Loucy (cell line): ENCODE results near the gene PPOX.
A peak's percentile ranks its signal among the peaks of the same experiment; 100 is the strongest.

Experiments
- H2AFZ ChIP-seq: fragments of 200-600 bp; sonication (generic); 2 replicates; pipeline ENCODE4 v1.6.0; 2016; ENCODE audit warnings: antibody characterized with exemption, mild to moderate bottlenecking, low read length, moderate library complexity
- H3F3A ChIP-seq: fragments of 200-600 bp; 2 replicates; pipeline ENCODE4 v1.6.0; 2016; ENCODE audit warnings: antibody characterized with exemption, low read depth, mild to moderate bottlenecking
- H3K27me3 ChIP-seq: fragments of 200-600 bp; sonication (generic); 2 replicates; pipeline ENCODE4 v1.6.1; 2014; ENCODE audit warnings: low read length, mild to moderate bottlenecking; ENCODE audit not compliant: insufficient read depth, poor library complexity, severe bottlenecking
- H3K36me3 ChIP-seq: fragments of 200-600 bp; sonication (generic); 2 replicates; pipeline ENCODE4 v1.6.1; 2016; ENCODE audit warnings: low read length; ENCODE audit not compliant: insufficient read depth
- H3K4me1 ChIP-seq: fragments of 200-600 bp; sonication (generic); 2 replicates; pipeline ENCODE4 v1.5.1; 2014; ENCODE audit warnings: low read length, mild to moderate bottlenecking; ENCODE audit not compliant: insufficient read depth, poor library complexity, severe bottlenecking
- H3K4me2 ChIP-seq: fragments of 200-600 bp; sonication (generic); 2 replicates; pipeline ENCODE4 v1.6.0; 2014; ENCODE audit warnings: antibody characterized with exemption, low read length, low read depth, mild to moderate bottlenecking; ENCODE audit not compliant: poor library complexity, severe bottlenecking
- H3K4me3 ChIP-seq: fragments of 200-600 bp; sonication (generic); 2 replicates; pipeline ENCODE4 v1.5.1; 2014; ENCODE audit warnings: low read length, mild to moderate bottlenecking, mixed read lengths; ENCODE audit not compliant: poor library complexity, severe bottlenecking
- H3K79me2 ChIP-seq: fragments of 200-600 bp; sonication (generic); 2 replicates; pipeline ENCODE4 v1.6.1; 2014; ENCODE audit warnings: low read length; ENCODE audit not compliant: insufficient read depth
- H3K9ac ChIP-seq: fragments of 200-600 bp; sonication (generic); 2 replicates; pipeline ENCODE4 v1.6.0; 2014; ENCODE audit warnings: mild to moderate bottlenecking, low read depth, low read length, moderate library complexity; ENCODE audit not compliant: poor library complexity, severe bottlenecking
- H3K9me2 ChIP-seq: fragments of 200-600 bp; sonication (generic); replicated peaks from 2 replicates; pipeline ENCODE4 v1.6.1; 2016; ENCODE audit warnings: low read depth, low read length, mixed read lengths
- H3K9me3 ChIP-seq: fragments of 200-600 bp; sonication (generic); 2 replicates; pipeline ENCODE4 v1.6.1; 2014; ENCODE audit warnings: mild to moderate bottlenecking, antibody characterized with exemption, low read length, low read depth; ENCODE audit not compliant: insufficient read depth
- H4K20me1 ChIP-seq: fragments of 200-600 bp; sonication (generic); 2 replicates; pipeline ENCODE4 v1.6.0; 2014; ENCODE audit warnings: antibody characterized with exemption, low read length, mild to moderate bottlenecking; ENCODE audit not compliant: insufficient read depth, poor library complexity, severe bottlenecking
- EZH2phosphoT487 ChIP-seq: fragments of 200-600 bp; IDR thresholded peaks from 2 replicates; pipeline ENCODE4 v1.6.1; 2018; ENCODE audit warnings: antibody characterized with exemption, mild to moderate bottlenecking, moderate library complexity, borderline replicate concordance
- TF ChIP-seq, protein P1 (sequence below): fragments of 200-600 bp; sonication (generic); conservative IDR thresholded peaks from 2 replicates; pipeline ENCODE4 v1.5.1; 2014; ENCODE audit warnings: mild to moderate bottlenecking, antibody characterized with exemption, low read length

PPOX gene

DNA sequence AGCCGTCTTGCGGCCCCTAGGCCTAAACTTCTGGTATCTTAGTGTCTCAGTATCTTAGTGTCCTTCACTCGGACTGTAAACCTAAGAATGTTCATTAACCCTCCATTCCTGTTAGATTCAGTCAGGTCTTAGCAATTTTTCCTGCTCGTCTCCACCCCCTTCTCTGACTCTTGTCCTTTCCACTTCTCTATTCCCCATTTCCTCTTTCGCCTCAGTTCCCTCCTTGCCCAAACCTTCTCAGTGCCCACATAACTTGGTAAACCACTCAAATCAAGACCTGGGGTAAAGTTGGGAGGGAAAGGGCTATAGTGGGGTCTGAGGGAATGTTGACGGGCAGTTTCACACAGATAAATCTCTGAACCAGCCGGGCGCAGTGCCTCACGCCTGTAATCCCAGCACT lies 48.1 kb downstream of the PPOX start:
- H3K4me1 ChIP-seq: peaks cover 27% of the 10 kb centered on the region
- no peak overlapping the region for H2AFZ ChIP-seq
- H3K79me2 ChIP-seq: no peaks in the 10 kb centered on the region
- no peak overlapping the region for H3K4me3 ChIP-seq
- no peaks in the 10 kb centered on the region for H3K27me3 ChIP-seq
- H3K36me3 ChIP-seq: peaks cover 36% of the 10 kb centered on the region; the same call in 1 of the 2 replicates
- H3K9me2 ChIP-seq: no peaks in the 10 kb centered on the region
- H4K20me1 ChIP-seq: no peaks in the 10 kb centered on the region
- H3F3A ChIP-seq: peaks cover 3% of the 10 kb centered on the region; the same call in 1 of the 2 replicates
- no peak overlapping the region for H3K4me2 ChIP-seq
- no peak for TF ChIP-seq EZH2phosphoT487
- TF ChIP-seq, protein P1, sequence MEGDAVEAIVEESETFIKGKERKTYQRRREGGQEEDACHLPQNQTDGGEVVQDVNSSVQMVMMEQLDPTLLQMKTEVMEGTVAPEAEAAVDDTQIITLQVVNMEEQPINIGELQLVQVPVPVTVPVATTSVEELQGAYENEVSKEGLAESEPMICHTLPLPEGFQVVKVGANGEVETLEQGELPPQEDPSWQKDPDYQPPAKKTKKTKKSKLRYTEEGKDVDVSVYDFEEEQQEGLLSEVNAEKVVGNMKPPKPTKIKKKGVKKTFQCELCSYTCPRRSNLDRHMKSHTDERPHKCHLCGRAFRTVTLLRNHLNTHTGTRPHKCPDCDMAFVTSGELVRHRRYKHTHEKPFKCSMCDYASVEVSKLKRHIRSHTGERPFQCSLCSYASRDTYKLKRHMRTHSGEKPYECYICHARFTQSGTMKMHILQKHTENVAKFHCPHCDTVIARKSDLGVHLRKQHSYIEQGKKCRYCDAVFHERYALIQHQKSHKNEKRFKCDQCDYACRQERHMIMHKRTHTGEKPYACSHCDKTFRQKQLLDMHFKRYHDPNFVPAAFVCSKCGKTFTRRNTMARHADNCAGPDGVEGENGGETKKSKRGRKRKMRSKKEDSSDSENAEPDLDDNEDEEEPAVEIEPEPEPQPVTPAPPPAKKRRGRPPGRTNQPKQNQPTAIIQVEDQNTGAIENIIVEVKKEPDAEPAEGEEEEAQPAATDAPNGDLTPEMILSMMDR: no peak
- H3K9me3 ChIP-seq: no peaks in the 10 kb centered on the region
- H3K9ac ChIP-seq: no peak overlapping the region

DNA sequence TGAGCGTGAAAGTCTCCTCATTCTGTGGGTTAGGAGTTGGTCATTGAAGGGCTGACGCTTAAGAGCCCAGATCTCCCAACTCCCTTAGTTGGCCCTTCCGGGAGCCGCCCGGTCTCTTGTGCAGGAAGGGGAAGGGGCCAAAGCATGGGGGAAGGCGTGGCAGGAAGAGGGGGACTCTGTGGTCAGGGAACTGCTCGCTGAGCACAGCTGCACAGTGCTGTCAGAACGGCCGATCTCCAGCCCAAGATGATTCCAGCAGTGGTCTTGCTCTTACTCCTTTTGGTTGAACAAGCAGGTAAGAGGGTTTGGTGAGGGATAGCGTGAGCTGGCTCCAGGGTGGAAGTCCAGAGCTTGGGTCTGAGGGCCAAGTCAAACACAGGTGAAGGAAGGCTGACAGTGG lies 48.9 kb downstream of the PPOX start, which contains the start of gene FCER1G:
Gene FCER1G (plus strand): TSS at position 220 of the 400 bp plus-strand sequence. CDS start 27 bp downstream, at position 247.
- H3K4me3 ChIP-seq: no peak within 1 kb of the TSS
- H3K36me3 ChIP-seq: peaks cover 33% of the 10 kb centered on the region; the same call in 1 of the 2 replicates
- H3K27me3 ChIP-seq: no peaks in the 10 kb centered on the region
- H3K9me2 ChIP-seq: no peaks in the 10 kb centered on the region
- H3K4me2 ChIP-seq: no peak within 1 kb of the TSS
- H2AFZ ChIP-seq: no peak within 1 kb of the TSS
- no peak within 1 kb of the TSS for H3K9ac ChIP-seq
- H3F3A ChIP-seq: peaks cover 3% of the 10 kb centered on the region; the same call in 1 of the 2 replicates
- H3K79me2 ChIP-seq: no peaks in the 10 kb centered on the region
- H4K20me1 ChIP-seq: no peaks in the 10 kb centered on the region
- no peaks in the 10 kb centered on the region for H3K9me3 ChIP-seq
- TF ChIP-seq, protein P1: no peak
- TF ChIP-seq EZH2phosphoT487: no peak
- H3K4me1 ChIP-seq: peaks cover 25% of the 10 kb centered on the region

DNA sequence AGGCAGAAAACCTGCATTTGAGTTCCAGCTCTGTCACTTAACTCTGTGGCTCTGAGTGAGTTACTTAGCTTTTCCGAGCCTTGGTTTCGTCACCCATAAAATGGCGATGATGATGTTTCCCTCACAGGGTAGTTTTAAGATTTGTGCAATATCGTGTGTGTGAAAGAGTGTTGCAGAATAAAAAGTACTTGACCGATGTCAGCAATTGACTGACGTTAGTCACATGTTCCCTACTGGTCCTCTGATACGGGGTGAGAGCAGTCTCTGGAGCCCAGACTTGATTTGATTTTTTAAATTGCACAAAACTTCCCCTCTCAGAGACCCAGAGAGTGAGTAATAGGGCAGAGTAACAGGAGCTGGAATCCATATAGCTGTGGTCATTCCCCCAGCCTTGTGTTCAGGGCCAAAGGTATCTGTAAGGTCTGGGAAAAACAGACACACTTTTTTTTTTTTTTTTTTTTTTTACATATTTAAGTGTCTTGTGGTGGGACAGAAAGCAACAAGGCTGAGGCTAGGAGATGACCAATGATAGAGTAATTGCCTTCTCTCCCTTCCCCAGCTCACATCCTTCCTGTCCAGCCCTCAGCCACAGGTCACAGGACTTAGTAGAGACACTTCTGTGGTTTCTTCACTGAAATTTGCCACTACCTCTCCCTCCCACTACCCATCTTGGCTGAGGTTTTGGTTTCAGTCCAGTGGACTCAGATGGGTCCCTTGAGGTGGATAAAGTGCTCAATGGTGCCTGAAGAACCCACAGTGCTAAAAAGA lies 50.9 kb downstream of the PPOX start:
- Histone ChIP-seq H4K20me1 (no peaks in the 10 kb centered on the region), H3K9me2 (no peaks in the 10 kb centered on the region), H3K27me3 (no peaks in the 10 kb centered on the region), H3K4me2 (peak overlapping the region; percentile 45), H3F3A (peaks cover 3% of the 10 kb centered on the region; the same call in 1 of the 2 replicates), H3K9me3 (no peaks in the 10 kb centered on the region), H3K9ac (no peak overlapping the region), H3K4me3 (no peak overlapping the region), H3K79me2 (no peaks in the 10 kb centered on the region), H3K4me1 (peaks cover 24% of the 10 kb centered on the region), H3K36me3 (peaks cover 19% of the 10 kb centered on the region; the same call in 1 of the 2 replicates), H2AFZ (no peak overlapping the region)
- no peak for TF ChIP-seq EZH2phosphoT487
- TF ChIP-seq, protein P1: no peak
